GM18873 (cell line): ENCODE results near the gene PSMF1.
"Not testable (repeated sequence)": the region's sequence is repeated elsewhere in the genome, so short reads cannot be mapped to it uniquely, and the experiment has no call there.

ENCODE experiments used
- ATAC-seq: cut with Tn5 transposase; IDR thresholded peaks from one replicate; pipeline ENCODE4 v1.9.1; 2021; ENCODE audit warnings: mild to moderate bottlenecking, moderate library complexity, moderate number of reproducible peaks; ENCODE audit not compliant: unreplicated experiment, low FRiP score

Gene PSMF1

DNA sequence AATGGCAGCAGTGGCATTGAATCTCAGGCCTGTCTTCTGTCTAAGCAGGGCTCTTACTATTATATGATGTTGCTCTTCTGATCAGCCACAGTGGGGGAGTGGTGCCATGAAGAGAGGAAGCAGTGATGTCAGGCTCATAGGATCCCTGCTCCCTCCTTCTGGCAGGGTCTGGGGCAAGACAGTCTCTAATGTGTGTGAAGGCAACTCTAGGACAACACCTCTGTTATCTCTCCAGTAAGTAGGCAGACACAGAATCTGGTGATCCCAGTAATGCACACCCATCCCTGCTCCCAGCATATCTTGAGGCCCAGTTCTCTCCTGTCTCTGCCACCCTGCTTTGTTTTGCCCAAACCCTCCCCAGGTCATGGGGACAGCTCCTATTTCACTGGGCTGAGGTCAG, 93.6 kb downstream of the PSMF1 start:
- no peak for ATAC-seq

- ATAC-seq: no peak
These were observed 94.4 kb downstream of the PSMF1 start for GRCh38 chr20:1212607-1213396.

GRCh38 chr20:1214838-1215261, 96.4 kb downstream of the PSMF1 start:
- ATAC-seq: no peak

DNA sequence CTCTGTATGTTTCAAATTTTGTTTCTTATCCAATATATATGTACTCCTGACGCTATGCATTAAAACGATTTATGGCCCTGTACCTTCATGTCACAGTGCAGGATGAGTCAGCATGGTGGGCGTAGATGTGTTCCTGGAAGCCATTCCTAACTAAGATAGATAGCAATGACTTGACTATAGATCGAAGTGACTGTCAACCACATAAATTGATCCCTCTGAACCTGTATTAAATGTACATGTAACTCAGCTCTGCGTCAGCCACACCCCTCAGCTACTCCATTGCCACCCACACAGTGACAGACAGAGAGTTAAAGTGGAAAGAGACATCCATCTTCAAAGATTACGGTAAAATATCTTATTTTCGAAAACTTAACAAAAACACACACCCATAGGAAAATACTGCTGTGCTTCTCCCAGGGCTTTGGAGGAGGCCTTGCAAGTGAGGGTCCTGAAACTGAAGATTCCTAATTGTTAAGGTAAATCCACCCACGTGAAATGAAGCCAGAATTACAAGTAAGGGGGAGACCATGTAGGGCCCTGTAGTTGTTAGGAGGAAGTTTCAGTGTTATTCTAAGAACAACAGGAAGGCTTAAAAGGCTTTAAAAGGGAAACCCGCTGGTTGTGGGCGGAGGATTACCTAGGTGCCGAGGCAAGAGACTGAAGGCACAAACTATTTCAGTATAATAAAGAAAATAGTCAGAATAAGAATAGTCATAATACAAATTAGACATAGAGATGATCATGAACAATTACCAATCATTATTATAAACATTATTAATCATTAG, 97.2 kb downstream of the PSMF1 start:
- no peak for ATAC-seq

DNA sequence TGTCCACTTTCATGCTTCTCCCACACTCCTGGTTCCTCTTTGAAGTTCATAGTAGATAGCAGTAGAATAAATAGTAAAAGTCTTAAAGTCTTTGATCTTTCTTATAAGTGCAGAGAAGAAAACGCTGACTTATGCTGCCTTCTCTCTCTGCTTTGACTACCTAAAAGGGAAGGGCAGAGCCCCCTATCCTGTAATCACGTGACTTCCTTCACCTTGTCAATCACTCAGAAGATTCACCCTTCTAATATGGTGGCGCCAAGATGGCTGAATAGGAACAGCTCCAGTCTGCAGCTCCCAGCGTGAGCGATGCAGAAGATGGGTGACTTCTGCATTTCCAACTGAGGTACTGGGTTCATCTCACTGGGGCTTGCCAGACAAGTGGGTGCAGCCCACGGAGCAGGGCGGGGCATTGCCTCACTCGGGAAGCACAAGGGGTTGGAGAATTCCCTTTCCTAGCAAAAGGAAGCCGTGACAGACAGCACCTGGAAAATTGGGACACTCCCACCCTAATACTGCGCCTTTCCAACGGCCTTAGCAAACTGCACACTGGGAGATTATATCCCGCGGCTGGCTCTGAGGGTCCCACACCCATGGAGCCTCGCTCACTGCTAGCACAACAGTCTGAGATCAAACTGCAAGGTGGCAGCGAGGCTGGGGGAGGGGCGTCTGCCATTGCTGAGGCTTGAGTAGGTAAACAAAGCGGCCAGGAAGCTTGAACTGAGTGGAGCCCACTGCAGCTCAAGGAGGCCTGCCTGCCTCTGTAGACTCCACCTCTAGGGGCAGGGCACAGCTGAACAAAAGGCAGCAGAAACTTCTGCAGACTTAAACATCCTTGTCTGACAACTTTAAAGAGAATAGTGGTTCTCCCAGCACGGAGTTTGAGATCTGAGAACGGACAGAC, 98.4 kb downstream of the PSMF1 start:
- not testable (repeated sequence) for ATAC-seq
